GM19240 (cell line): Measurements from ENCODE around the gene AKIP1.
"Not testable (repeated sequence)": the region's sequence is repeated elsewhere in the genome, so short reads cannot be mapped to it uniquely, and the experiment has no call there.

Experiments used
- DNase-seq: peaks from one replicate; pipeline ENCODE4 v3.0.0; 2011; ENCODE audit warnings: low spot score; ENCODE audit not compliant: insufficient read length

AKIP1 gene

DNA sequence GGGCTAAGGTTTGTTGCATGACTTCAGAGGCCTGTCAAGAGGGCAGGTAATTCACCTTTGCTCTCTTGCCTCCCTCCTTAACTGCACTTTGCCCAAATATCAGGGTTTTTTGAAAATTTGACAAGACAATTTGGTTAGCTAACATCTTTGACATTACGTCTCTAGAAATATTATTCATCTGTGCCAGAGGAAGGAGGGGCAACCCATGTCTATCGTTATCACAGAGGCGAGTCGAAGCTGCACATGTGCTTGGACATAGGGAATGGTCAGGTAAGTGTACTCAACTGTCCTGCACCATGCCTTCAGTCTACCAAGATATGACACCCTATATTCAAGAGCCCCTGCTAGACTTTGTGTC, 3.7 kb downstream of the AKIP1 start:
- no peak for DNase-seq

DNA sequence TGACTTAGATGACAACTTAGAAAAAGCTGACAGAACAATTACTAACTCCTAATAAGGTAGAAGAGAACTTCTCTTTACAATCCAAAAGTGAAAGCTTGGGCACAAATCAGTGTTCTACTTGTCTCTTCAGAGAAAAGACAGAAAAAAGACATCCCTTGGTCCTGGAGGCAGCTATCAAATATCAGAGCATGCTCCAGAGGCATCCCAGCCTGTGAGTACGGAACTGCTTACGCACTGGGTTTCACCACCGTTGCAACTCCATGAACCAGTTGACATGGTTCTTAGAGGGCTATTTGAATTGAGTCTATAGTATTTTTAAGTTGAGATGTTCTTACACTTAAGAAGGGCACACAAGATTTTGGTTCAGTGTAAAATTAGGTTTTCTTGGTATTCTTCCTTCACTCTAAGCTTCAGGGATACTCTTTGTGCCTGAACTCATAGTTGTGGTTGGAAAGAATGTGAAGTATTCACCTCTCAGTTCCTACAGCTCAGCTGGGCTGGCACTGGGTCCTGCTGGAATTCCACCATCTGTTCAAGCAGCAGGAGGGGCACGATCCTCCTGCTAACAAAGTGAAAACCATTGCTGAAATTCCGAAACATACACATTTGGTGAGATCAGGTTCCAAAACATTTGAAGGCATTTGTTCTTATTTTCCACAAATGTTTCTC, 6.3 kb downstream of the AKIP1 start:
- DNase-seq, result no peak

DNA sequence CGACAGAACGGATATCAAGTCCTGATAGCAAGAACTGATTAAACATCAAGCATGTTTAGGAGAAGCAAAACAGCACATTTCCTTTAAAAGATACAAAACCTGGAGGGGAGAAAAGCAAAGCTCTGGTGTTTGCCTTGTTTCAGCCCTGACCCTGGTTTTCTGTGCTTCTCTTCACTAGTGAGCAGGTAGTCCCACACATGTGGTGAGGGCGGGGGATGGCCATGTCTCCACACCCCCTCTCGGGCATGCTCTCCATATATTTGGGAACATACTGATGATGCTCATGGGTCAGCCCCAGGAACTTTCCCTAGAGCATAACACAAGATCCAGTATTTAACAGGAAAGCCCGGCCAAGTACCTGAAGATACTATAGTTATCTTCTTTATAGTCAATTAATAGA, 11.7 kb downstream of the AKIP1 start:
- DNase-seq, result no peak

DNA sequence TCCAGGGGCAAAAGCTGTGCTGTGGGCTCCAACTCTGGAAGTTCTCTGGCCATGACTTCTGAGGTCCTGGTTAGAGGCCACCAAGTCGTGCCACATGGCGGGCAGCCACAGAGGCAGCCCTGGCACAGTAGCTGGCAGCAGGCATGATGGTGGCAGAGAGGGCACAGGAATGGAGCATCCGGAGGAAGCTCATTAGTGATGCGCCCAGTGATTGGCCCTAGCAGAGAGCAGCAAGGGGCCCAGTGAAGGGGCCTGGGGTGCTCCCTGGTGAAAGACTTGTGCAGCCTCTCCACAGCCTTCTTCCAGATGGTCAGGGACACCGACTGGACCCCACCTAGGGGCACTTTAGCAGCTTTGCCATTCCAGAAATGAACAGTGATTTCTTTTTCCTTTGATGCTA, 14.7 kb downstream of the AKIP1 start:
- no peak for DNase-seq

DNA sequence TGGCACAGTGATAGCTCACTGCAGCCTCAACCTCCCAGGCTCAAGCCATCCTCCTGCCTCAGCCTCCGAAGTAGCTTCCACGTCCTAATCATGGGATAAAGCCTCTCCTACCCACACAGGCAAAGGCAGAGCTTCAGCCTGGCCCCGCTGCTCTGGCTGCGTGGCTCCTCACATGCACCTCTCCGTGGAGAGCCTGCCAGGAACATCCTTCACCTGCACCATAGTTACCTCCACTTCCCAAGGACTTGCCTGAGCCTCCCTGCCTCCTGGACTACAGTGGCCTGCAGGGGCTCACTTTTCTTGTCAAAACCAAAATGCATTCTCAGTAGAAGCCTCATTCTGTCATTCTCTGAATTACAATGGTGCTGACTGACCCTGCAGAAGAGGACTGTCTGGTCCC, 15.2 kb downstream of the AKIP1 start:
- no peak for DNase-seq

DNA sequence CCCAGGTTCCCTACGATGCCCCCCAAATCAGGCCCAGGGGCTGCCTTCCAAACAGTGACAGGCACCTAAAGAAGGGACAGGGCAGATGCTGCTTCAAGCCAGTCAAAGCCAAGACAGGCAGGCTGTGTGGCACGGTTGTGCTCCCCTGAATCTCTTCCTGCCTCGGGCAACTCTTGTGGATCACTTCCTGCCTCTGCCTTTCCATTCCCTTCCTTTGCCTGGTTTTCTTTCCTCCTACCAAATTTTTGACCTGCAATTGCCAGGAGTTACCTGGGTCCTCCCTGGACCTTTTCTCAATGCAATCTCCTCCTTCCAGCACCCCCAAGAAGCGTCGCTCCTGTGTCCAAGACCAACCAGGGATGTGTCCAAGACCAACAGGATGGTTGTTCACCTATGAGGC, 16.2 kb downstream of the AKIP1 start:
- no peak for DNase-seq

DNA sequence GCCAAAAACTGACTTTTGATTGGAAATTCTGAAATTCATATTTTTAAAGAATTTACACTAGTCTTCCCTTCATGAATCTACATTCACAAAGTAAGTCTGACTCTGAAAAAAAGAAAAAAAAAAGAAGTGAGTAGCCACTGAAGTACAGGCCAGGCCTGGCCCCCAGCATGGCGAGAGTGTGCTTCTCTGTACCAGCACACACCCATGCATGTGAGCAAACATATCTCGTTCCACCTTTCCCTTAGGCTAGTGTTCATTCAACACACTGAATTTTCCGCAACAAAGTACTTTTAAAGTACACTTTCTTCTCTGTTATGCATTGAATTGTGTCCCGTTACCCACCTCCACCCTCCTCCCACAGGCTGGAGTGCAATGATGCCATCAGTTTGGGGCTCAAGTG, 17.2 kb downstream of the AKIP1 start:
- DNase-seq, result no peak

DNA sequence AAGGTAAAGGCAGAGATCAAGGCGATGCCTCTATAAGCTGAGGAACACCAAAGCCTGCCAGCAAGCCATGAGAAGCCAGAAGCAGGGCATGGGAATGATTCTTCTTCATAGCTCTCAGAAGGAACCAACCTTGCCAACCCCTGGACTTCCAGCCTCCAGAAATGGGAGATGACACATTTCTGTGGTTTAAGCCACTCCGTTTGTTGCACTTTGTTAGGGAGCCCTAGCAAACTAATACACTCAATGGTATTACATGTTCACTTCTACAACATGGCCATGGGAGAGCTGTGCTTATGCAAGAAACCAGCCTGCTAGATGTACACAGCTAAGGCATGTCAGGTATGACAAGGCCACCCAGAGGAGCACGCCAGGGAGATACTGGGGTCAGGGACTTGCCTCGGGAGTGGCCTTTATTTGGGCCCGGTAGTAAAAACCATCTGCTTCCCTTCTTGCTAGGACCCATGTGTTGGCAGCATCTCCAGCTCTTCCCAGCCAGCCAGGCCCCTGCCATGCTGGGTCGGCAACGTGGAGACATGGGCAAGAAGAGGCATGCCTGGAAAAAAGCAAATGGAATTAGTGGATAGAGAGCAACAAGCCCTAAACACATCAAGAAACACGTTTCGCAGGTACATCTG, 18.1 kb downstream of the AKIP1 start:
- DNase-seq, result no peak

DNA sequence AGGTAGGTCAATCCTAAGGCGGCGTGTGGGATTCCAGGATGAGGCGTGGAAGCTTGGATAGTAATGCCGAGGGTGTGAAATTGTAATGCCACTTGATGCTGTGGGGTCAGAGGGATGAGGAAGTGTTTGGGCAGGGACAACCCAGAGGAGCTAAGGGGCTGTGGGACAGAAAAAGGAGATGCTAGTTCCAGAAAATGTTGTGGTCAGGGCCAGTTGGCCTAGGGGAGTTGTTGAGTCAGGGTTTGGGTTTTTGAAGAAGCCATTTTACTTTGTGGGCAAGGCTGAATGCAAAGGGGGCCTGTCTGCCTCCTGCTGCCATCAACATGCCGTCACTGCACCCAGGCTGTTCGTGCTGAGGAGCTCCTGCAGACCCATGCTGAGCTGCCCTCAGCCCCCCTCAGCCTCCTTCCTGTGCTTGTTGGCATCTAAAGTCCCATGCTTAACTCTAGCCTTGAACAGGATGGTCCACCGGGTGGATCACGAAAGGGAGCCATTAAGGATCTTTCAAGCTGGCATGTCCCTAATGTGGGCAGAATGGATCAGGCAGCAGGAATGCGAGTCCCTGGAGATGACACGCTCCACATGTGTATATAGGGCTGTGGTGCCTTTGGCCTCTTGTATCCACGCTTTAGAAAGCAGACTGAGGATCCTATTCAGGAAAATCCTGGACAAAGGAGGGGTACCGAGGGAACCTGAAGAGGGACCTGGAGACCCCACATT, 19.6 kb downstream of the AKIP1 start:
- no peak for DNase-seq

DNA sequence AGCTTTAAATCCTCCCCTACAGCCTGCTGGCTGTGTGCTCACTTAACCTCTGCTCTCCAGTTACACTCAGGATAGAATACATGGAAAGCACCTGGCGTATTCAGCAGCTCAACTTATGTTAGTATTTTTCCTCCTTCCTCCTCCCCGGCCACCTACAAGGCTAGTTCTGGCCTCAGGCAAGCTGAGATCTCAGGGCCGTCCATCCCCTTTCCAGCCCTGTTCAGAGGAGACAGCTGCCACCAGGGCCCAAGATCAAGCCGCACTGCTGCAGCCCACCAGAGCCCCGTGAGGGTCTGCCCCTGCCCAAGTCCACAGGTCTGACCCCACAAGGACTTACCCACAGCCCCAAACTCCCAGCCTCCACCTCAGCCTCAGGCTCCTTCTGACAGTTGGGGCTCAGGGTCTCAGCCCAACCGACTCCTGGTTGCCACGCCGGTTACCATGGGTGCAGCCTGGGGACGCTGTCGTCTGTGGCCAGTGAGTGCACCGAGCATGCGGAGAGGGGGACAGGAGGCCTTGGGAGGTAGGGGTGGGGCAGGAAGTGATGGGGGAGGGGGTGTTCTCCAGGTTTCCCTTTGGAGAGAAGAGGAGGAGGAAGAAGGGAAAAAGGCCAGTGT, 21.7 kb downstream of the AKIP1 start, which contains the start of gene C11orf16:
TSS of gene C11orf16 (minus strand) at position 384 of the 617 bp plus-strand sequence. CDS start 639 bp downstream, outside the sequence.
- no peak for DNase-seq

DNA sequence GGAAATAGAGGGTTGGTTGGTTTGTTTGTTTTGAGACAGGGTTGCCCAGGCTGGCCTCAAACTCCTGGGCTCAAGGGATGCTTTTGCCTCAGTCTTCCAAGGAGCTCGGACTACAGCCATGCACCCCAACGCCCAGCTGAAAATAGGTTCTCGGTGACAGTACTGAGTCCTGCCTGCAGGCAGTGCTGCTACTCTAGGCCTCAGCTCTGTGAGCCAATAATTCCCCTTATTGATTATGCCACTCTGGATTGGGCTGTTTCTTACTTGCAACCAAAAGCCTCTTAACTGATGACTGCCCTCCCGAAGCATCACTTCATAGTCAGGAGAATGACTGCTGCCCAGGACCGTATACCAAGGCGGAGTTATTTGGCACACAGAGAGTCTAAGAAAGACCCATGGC, 22.9 kb downstream of the AKIP1 start:
- DNase-seq, result no peak

DNA sequence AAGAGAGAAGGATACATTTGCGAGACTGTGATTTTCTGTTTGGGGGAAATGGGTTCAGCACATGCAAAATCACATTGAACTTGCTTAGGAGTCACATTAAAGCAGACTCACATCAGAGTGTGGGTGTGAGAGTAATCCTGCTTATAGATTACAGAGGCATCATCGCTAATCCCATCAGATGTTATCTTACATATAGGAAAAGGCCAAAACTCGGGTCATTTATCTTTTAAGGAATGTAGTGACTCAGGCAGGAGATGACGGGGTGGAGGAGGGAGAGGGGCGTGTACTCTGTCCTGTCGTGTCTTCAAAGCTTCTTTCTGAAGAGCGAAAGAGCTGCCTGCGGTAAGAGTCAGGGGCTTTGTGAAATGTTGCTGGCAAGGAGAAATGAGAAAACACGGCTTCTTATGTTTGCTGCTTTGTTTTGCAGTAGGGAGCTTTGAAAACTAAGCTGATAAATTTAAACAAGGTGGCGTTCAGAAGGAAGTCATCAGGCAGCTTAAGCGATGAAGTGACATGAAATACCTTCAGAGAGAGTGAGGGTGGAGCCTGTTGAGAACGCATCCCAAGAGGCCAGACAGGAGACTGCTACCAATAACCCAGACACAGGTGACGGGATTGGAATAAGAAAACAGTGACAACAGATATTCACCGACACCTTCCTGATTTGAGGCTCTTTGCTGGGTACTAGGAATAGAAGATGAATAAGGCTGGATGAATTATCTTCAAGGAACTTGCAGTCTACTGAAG, 23.9 kb downstream of the AKIP1 start:
- no peak for DNase-seq

DNA sequence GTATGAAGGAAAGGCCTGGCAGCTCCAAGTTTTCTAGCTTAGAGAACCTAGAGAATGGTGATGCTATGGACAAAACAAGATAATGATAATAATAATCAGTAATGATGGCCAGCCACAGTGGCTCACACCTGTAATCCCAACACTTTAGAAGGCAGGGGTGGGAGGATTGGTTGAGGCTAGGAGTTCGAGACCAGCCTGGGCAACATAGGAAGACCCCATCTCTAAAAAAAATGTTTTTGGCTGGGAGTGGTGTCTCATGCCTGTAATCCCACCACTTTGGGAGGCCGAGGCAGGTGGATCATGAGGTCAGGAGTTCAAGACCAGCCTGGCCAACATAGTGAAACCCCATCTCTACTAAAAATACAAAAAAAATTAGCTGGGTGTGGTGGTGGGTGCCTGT, 24.8 kb downstream of the AKIP1 start:
- DNase-seq, result not testable (repeated sequence)

DNA sequence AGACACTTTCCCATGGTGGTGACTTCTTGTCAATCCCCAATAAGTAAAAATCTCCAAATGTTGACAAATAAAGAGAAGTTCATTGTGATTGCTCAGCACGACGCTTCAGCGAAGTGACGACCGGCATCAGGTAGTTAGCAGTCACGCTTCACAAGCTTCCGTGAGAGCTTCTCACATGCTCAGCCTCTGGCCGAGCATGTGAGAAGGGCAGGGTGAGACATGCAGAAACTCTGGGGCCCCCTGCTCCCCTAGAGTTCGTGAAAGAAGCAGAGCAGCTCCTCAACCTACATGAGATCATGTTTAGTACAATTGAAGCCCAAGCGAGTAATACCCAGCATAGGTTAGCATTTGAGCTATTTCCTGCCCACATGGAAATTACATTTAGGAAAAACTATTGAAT, 26.2 kb downstream of the AKIP1 start:
- DNase-seq, result no peak

DNA sequence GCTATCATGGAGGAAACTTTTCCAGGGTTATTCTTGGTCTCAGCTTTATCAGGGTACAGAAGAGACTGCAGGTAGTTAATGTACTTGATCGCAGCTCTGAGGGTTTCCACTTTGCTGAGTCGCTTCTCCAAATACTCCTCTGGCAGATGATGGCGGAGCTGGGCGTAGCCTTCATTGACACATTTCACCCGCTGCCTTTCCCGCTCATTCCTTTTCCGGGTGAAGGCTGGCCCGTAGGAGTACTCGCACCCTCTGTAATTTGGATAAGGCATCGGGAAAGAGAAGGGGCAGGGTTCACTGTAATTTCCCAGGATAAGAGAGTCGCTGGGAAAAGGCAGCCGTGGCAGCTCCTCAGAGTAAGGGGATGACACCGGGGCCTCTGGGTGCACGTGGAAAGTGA, 26.7 kb downstream of the AKIP1 start:
- DNase-seq, result no peak

DNA sequence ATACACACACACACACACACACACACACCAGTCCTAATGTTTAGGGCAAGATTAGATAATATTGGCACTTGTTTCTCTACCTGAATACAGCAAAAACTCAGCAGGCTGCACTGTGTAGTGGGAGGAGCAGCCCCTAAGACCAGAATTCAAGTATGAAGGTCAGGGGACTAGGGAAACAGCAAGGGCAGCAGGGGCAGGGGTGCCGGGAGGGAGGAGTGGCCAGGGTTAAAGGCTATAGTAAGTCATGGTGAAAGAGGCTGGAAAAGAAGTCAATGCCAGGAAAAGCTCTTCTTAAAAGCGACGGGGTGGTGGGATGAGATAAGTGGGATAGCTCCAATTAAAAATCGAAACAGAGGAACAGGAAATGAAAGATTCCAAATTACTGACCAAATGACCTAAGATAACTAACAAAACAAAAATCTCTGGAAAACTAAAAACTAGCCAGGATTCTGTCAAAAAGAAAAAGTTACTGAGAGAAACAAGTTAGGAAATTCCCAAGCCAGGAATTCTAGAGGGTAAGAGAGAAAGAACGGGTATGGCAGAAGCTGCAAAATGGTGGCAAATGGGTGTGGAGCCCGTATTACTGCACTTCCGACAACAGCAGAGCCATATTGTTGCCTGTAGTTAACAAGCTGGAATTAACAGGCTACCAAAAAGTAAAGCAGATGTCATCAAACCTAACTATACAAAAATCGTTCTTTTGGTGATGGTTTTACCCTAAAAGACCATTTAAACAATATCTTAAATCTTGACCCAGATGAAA, 30.5 kb downstream of the AKIP1 start:
- DNase-seq, result no peak

DNA sequence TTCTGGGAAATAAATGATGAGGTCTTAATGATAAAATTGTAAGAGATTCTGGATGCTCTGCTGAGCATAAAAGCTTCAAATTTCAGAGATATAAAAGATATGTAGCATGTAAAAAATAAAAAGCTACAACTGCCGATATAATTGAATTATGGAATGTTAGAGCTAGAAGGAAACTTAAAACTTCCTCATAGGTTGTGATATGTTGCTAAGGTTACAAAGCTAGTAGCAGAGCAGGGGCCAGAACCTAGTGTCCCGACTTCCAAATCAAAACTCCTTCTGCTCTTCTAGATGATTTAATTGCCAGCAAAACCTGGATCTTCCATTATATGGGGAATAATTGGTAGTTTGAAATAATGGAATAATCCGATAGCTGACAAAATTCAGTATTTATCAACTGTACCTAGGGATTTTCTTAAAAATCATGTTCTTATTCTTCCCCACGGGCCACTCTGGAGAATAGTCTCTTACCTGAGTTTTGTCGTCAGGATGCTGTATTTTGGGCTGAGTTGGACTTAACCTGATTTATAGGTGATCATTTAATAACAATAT, 31.6 kb downstream of the AKIP1 start, which contains the start of gene ASCL3:
TSS of gene ASCL3 (minus strand) at position 499 of the 549 bp plus-strand sequence. CDS start 4,855 bp downstream, outside the sequence.
- DNase-seq, result no peak

DNA sequence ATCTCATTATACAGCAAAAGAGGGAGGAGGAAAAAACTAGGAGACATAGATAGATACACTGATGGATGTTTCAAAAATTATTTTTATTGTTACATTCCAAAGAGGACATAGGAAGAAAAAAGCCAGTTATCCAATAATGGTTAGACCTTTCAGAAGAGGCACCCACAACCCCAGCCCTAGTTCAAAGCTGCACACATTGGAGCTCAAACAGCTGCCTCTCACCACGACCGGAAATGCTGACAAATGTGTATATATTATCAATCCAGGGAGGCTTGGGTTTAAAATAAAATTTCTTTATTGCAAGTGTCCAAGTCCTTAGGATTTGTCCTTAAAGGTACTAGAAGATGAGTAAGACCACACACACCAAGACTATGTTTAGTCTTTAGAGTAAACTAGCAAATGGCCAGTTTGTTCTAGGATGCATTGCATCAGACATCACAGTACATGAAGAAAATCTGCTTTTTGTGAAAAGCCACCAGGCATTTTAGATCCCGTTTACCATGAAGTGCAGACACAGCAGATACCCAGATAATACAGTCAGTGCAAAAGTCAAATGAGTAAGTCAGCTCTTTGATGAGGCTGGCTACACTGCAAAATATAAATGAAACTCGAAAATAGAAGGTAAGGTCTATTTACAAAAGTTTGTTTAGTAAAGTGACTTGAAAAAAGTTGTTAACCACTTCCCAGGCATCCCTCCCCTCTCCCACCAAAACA, 36.4 kb downstream of the AKIP1 start:
- DNase-seq, result no peak

DNA sequence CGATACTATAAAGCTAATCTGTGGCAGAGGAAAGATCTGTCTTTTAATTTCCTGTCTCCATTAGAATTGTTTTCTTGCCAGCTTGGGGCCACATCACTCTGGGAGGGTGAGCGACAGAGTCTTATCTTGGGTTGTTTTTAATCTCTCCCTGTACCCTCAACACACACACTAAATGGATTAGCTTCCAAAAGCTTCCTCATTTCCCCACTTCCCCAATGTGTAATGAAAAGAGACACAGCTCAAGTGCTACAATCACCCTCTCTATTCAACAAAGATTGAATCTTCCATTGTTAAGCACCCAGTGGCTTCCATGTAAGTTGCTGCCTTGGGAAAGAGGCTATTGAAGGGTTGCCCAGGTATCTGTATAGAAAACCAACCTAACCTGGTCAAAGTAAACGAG, 37.9 kb downstream of the AKIP1 start:
- no peak for DNase-seq

DNA sequence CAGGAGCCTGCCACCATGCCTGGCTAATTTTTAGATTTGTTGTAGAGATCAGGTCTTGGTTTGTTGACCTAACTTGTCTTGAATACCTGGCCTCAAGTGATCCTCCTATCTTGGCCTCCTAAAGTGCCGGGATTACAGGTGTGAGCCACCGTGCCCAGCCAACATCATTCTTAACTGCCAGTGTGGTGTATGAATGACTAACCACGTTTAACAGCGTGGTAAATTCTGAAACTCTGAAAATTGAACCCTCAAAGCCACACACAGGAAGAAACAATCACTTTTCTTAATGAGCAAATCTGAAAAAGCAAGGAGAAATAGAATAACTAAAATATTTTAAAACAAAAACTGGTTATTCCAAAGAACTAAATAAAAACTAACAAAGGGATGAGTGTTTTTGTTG, 45.9 kb downstream of the AKIP1 start:
- no peak for DNase-seq
